ENCODE results near the gene ACE2. TPM values are rescaled to one million over a fixed set of nuclear protein-coding genes. Genes with fewer than 3 reads are reported as not detected.

Gene ACE2
- 0.07 TPM in 1 of 5 replicates, not detected in the others for total RNA-seq (2022; extraction: Qiagen RNA extraction; ENCODE audit: low read depth)

DNA sequence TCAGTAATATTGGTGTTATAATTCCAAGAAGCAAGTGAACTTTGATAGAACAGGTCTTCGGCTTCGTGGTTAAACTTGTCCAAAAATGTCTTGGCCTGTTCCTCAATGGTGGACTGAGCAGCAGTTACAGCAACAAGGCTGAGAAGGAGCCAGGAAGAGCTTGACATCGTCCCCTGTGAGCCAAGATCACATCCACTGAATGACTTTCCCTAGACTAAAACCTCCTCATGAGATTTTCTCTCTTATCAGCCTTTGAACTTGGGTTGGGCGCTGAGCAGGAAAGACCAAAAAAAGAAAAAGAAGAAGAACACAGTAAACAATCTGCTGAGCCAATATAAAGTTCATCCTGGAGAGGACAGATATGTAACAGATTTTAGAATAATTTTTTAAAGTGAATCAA, at the start of gene ACE2:
TSS of gene ACE2 (minus strand) at position 216 of the 400 bp plus-strand sequence. CDS start at position 167, 49 bp downstream.

Other genes starting within 250 kb of the ACE2 start
- 0.27 to 0.42 TPM (median 0.29 TPM) in 5 replicates for gene VEGFD, start 216.5 kb downstream of the ACE2 start, total RNA-seq (2022; extraction: Qiagen RNA extraction; ENCODE audit: low read depth)
- gene PIR, start 107.6 kb downstream of the ACE2 start, total RNA-seq (2022; extraction: Qiagen RNA extraction; ENCODE audit: low read depth) = 50.6 to 59.2 TPM (median 55.9 TPM) in 5 replicates
- not detected in 5 replicates for gene BMX, start 100.2 kb downstream of the ACE2 start, total RNA-seq (2022; extraction: Qiagen RNA extraction; ENCODE audit: low read depth)
- 0.72 to 1.1 TPM (median 0.91 TPM) in 5 replicates for gene CLTRN, start 63.8 kb upstream of the ACE2 start, total RNA-seq (2022; extraction: Qiagen RNA extraction; ENCODE audit: low read depth)
- 1.8 to 3.8 TPM (median 3.0 TPM) in 5 replicates for gene CA5B, start 137.3 kb upstream of the ACE2 start, total RNA-seq (2022; extraction: Qiagen RNA extraction; ENCODE audit: low read depth)
- gene ZRSR2, start 189.5 kb upstream of the ACE2 start, total RNA-seq (2022; extraction: Qiagen RNA extraction; ENCODE audit: low read depth) = 10.2 to 11.6 TPM (median 10.6 TPM) in 5 replicates

All from A549 treated with GW870086 at 1 μM for 4 hours (cell line).